HCT116 (cell line): ENCODE data around the gene SLIT1. TPM values are rescaled to one million over a fixed set of nuclear protein-coding genes. Genes with fewer than 3 reads are reported as not detected.

Experiments used
- ATAC-seq: fragments of 200-7000 bp; cut with Tn5 transposase; 2 replicates; pipeline ENCODE4 v1.9.1; 2020; ENCODE audit warnings: mild to moderate bottlenecking, moderate library complexity
- Bru-seq: library from RNA; stranded (reverse); fragments of 400-500 nt; gene quantifications from one replicate; lab custom pipeline; 2021; lab: Mats Ljungman, UMichigan
- BruChase-seq, 2 experiments: library from RNA; stranded (reverse); fragments of 400-500 nt; gene quantifications; one replicate each; lab custom pipeline; 2021; lab: Mats Ljungman, UMichigan
- BruUV-seq: library from RNA; stranded (reverse); fragments of 400-500 nt; replicated peaks from 2 replicates; lab custom pipeline; 2021; lab: Mats Ljungman, UMichigan
- CTCF ChIA-PET: fragments of 300-600 bp; sonication (Branson Sonifier 250); formaldehyde crosslinking; loops from one replicate; lab custom pipeline; 2021; ENCODE audit warnings: antibody characterized with exemption; lab: Charles Lee
- POLR2A ChIA-PET: fragments of 300-600, 350-600 bp; sonication (Branson Sonifier 250); formaldehyde crosslinking; loops from one replicate; lab custom pipeline; 2021; ENCODE audit warnings: antibody characterized with exemption; lab: Charles Lee
- RAD21 ChIA-PET, 2 experiments: fragments of 300-600 bp; sonication (Branson Sonifier 250); formaldehyde crosslinking; loops; one replicate each; lab custom pipeline; 2023; ENCODE audit warnings: low total read pairs in 2 of 2; ENCODE audit not compliant: uncharacterized antibody in 2 of 2, unreplicated experiment in 2 of 2, low non-redundant PET in 1 of 2; lab: Charles Lee
- DNase-seq: peaks from one replicate; pipeline ENCODE4 v3.0.0-alpha.2; 2010; ENCODE audit warnings: low read depth, low spot score
- H2AFZ ChIP-seq: fragments of 200-600 bp; shearing (Covaris generic), sonication (generic); 2 replicates; pipeline ENCODE4 v1.6.1; 2017; ENCODE audit warnings: low read depth, mixed run types, mixed read lengths, antibody characterized with exemption, low read length; ENCODE audit not compliant: poor library complexity, severe bottlenecking
- H3K27ac ChIP-seq: 2 replicates; pipeline ENCODE4 v1.5.1; 2012; ENCODE audit warnings: low read depth, low read length
- H3K27me3 ChIP-seq: fragments of 200-600 bp; sonication (generic); 2 replicates; pipeline ENCODE4 v1.6.1; 2016; ENCODE audit warnings: mixed run types, low read length, mixed read lengths; ENCODE audit not compliant: insufficient read depth
- H3K36me3 ChIP-seq, 2 experiments: fragments of 200-500 bp in 1 of 2; fragments of 200-600 bp in 1 of 2; sonication (Bioruptor generic) in 1 of 2; sonication (generic) in 1 of 2; 2 replicates each; pipeline versions ENCODE4 v1.5.1 to v1.6.1; 2014 to 2016; ENCODE audit warnings: low read length in 2 of 2, inconsistent platforms in 1 of 2, mixed read lengths in 1 of 2, mixed run types in 1 of 2; ENCODE audit not compliant: insufficient read depth in 2 of 2, control insufficient read depth in 1 of 2
- H3K4me1 ChIP-seq, 2 experiments: fragments of 200-600 bp in 1 of 2; sonication (generic) in 1 of 2; 2 replicates each; pipeline versions ENCODE4 v1.5.1 to v1.6.1; 2012 to 2017; ENCODE audit warnings: low read length in 2 of 2, inconsistent platforms in 1 of 2, mild to moderate bottlenecking in 1 of 2, mixed read lengths in 1 of 2, mixed run types in 1 of 2, moderate library complexity in 1 of 2; ENCODE audit not compliant: insufficient read depth in 2 of 2, control insufficient read depth in 1 of 2
- H3K4me2 ChIP-seq: fragments of 200-600 bp; sonication (generic); 2 replicates; pipeline ENCODE4 v1.6.1; 2017; ENCODE audit warnings: mixed run types, low read length, mixed read lengths
- H3K4me3 ChIP-seq, 2 experiments: fragments of 200-600 bp in 1 of 2; sonication (generic) in 1 of 2; replicated peaks in 1 of 2; 2 replicates each; pipeline ENCODE4 v1.5.1; 2011 to 2016; ENCODE audit warnings: low read length in 2 of 2, control low read depth in 1 of 2, low read depth in 1 of 2, mild to moderate bottlenecking in 1 of 2, mixed read lengths in 1 of 2, mixed run types in 1 of 2
- H3K79me2 ChIP-seq: fragments of 200-600 bp; sonication (generic); 2 replicates; pipeline ENCODE4 v1.6.1; 2017; ENCODE audit warnings: mild to moderate bottlenecking, mixed run types, low read length, moderate library complexity, mixed read lengths; ENCODE audit not compliant: insufficient read depth
- H3K9ac ChIP-seq: fragments of 200-600 bp; sonication (generic); 2 replicates; pipeline ENCODE4 v1.6.1; 2016; ENCODE audit warnings: low read length, mixed read lengths
- H3K9me2 ChIP-seq: fragments of 200-600 bp; sonication (generic), shearing (Covaris generic); 2 replicates; pipeline ENCODE4 v1.6.1; 2017; ENCODE audit warnings: mixed run types, mild to moderate bottlenecking, moderate library complexity; ENCODE audit not compliant: insufficient read depth
- H3K9me3 ChIP-seq, 2 experiments: fragments of 200-500 bp in 1 of 2; fragments of 200-600 bp in 1 of 2; sonication (Bioruptor generic) in 1 of 2; sonication (generic) in 1 of 2; 2 replicates each; pipeline ENCODE4 v1.6.1; 2014 to 2017; ENCODE audit warnings: low read length in 2 of 2, mixed read lengths in 2 of 2, inconsistent platforms in 1 of 2, low read depth in 1 of 2, mild to moderate bottlenecking in 1 of 2, mixed run types in 1 of 2, moderate library complexity in 1 of 2; ENCODE audit not compliant: control insufficient read depth in 1 of 2, insufficient read depth in 1 of 2
- H4K20me1 ChIP-seq: fragments of 200-600 bp; sonication (generic), shearing (Covaris generic); 2 replicates; pipeline ENCODE4 v1.6.1; 2017; ENCODE audit warnings: mixed run types, mild to moderate bottlenecking, moderate library complexity; ENCODE audit not compliant: insufficient read depth
- CBX3 ChIP-seq: IDR thresholded peaks from 2 replicates; pipeline ENCODE4 v1.6.1; 2012; ENCODE audit warnings: low read depth
- CEBPB ChIP-seq: IDR thresholded peaks from 2 replicates; pipeline ENCODE4 v1.6.1; 2012; ENCODE audit warnings: low read depth
- EGR1 ChIP-seq: IDR thresholded peaks from 2 replicates; pipeline ENCODE4 v1.6.1; 2012; ENCODE audit warnings: low read depth
- ELF1 ChIP-seq: IDR thresholded peaks from 2 replicates; pipeline ENCODE4 v1.6.1; 2012; ENCODE audit warnings: low read depth, borderline replicate concordance
- EZH2 ChIP-seq: fragments of 200-600 bp; sonication (generic); IDR thresholded peaks from 2 replicates; pipeline ENCODE4 v1.6.1; 2017; ENCODE audit warnings: antibody characterized with exemption, mixed run types
- EZH2phosphoT487 ChIP-seq: fragments of 200-600 bp; IDR thresholded peaks from 2 replicates; pipeline ENCODE4 v1.6.1; 2018; ENCODE audit warnings: antibody characterized with exemption, borderline replicate concordance
- FOSL1 ChIP-seq: IDR thresholded peaks from 2 replicates; pipeline ENCODE4 v1.6.1; 2012; ENCODE audit warnings: low read depth
- POLR2AphosphoS5 ChIP-seq: IDR thresholded peaks from 2 replicates; pipeline ENCODE4 v1.6.1; 2011; ENCODE audit warnings: mild to moderate bottlenecking, low read depth, low read length, moderate library complexity
- SP1 ChIP-seq: IDR thresholded peaks from 2 replicates; pipeline ENCODE4 v1.6.1; 2012; ENCODE audit warnings: low read depth
- SRF ChIP-seq: IDR thresholded peaks from 2 replicates; pipeline ENCODE4 v1.6.1; 2012; ENCODE audit warnings: low read depth
- TCF7L2 ChIP-seq: IDR thresholded peaks from 2 replicates; pipeline ENCODE4 v1.7.0; 2011; ENCODE audit warnings: borderline replicate concordance, inconsistent platforms; ENCODE audit not compliant: insufficient read depth, insufficient read length; ENCODE audit errors: extremely low read depth
- YY1 ChIP-seq: IDR thresholded peaks from 2 replicates; pipeline ENCODE4 v1.6.1; 2011; ENCODE audit warnings: low read length, low read depth, moderate library complexity, mild to moderate bottlenecking; ENCODE audit not compliant: insufficient replicate concordance; ENCODE audit errors: extremely low read depth
- ZFX ChIP-seq: fragments of 450-650 bp; IDR thresholded peaks from 2 replicates; pipeline ENCODE4 v1.6.1; 2017
- ZNF274 ChIP-seq: fragments of 200-500 bp; sonication (Bioruptor generic); IDR thresholded peaks from 2 replicates; pipeline ENCODE4 v1.6.1; 2014; ENCODE audit warnings: mild to moderate bottlenecking, low read depth, low read length, inconsistent platforms
- intact Hi-C: fragments of 100-400 bp; cut with micrococcal nuclease; formaldehyde crosslinking; loops from 2 replicates; pipeline ENCODE4 v1.10.0; 2022
- long read RNA-seq: library from polyadenylated mRNA; unstranded; transcript quantifications from one replicate; pipeline ENCODE4 v2.0.0, GENCODE V29; 2021; ENCODE audit not compliant: unreplicated experiment
- polyA plus RNA-seq: library from polyadenylated mRNA; unstranded; fragments of >200 nt; gene quantifications from 2 replicates; pipeline ENCODE4 v1.2.1, GENCODE V29; 2012; ENCODE audit warnings: missing spikeins
- total RNA-seq: library from RNA; stranded (reverse); gene quantifications from one replicate; pipeline ENCODE4 v1.2.1, GENCODE V29; 2021; ENCODE audit not compliant: unreplicated experiment
- TF ChIP-seq, protein P1 (sequence below): IDR thresholded peaks from 2 replicates; pipeline ENCODE4 v1.6.1; 2011; ENCODE audit warnings: mild to moderate bottlenecking, low read length, moderate library complexity; ENCODE audit not compliant: insufficient replicate concordance; ENCODE audit errors: extremely low read depth
- TF ChIP-seq, protein P2 (sequence below): IDR thresholded peaks from 2 replicates; pipeline ENCODE4 v1.6.1; 2012; ENCODE audit warnings: low read depth
- TF ChIP-seq, protein P3 (sequence below), 3 experiments: fragments of 200-600 bp in 1 of 3; sonication (generic) in 1 of 3; IDR thresholded peaks in 2 of 3; conservative IDR thresholded peaks in 1 of 3; 2 replicates each; pipeline ENCODE4 v1.5.1; 2012 to 2017; ENCODE audit warnings: low read depth in 2 of 3, low read length in 2 of 3, antibody characterized with exemption in 1 of 3, borderline replicate concordance in 1 of 3, control low read depth in 1 of 3, mild to moderate bottlenecking in 1 of 3, mixed read lengths in 1 of 3, mixed run types in 1 of 3, moderate library complexity in 1 of 3; ENCODE audit not compliant: insufficient read depth in 1 of 3
- TF ChIP-seq, protein P4 (sequence below): IDR thresholded peaks from 2 replicates; pipeline ENCODE4 v1.6.1; 2012

SLIT1 gene
- total RNA-seq (0.42 TPM), Bru-seq, nascent RNA (percentile 21 among the genes with signal in this experiment), BruChase-seq, experiment 1, labeled RNA remaining after a 6-hour chase (percentile 21 among the genes with signal in this experiment), BruChase-seq, experiment 2, labeled RNA remaining after a 2-hour chase (percentile 26 among the genes with signal in this experiment)
- polyA plus RNA-seq, result 0.16 and 0.20 TPM in 2 replicates
- long read RNA-seq, partial matches to known transcripts, result 0 of 1 reads
- long read RNA-seq, other reads (novel, unspliced or antisense), result 1 of 1 reads

DNA sequence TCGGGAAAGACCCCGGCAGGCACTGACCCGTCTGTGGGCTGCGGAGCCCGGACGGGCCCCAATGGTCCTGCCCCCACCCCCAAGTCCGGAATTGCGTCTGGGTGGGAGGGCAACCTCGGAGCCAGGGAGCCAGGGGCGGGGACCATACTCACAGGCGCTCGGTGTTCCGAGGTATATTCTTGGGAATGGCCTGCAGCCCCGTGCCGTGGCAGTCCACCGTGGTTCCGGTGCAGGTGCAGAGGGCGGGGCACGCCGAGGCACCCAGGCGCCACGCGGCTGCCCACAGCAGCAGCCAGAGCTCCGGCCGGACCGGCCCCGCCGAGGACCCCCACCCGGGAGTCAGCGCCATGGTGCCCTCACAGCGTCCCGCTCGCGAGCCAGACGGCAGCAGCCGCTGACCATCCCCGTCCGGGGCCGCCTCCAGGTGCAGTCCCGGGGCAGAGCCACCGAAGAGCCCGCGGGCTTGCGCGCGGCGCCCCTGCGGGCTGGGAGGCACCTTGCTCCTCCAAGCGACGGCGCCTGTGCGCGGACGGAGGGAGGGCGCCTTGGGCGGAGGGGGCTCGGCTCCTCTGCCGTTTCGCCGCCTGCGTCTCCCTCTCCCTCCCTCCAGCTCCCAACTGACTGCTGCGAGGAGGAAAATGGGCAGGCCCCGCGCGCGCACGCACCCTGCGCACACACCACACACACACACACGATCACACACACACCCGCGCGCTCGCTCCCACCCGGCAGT is at the start of gene SLIT1:
Gene SLIT1, minus strand, starts transcription at position 634 of the 733 bp plus-strand sequence. Its CDS starts 285 bp downstream, at position 349.
- intact Hi-C loops, result no loop called here
- no peaks in the 10 kb centered on the region for H3K9me2 ChIP-seq
- H3K27me3 ChIP-seq, result 0 out of 2 replicates have a peak, but pooled peaks cover 4% of the 10 kb centered on the region
- no peaks in the 10 kb centered on the region for H3K79me2 ChIP-seq
- ChIA-PET RAD21 (no interaction called here), CTCF (no interaction called here), POLR2A (no interaction called here)
- no TSS peak for BruUV-seq
- H3K9ac ChIP-seq, result no peak within 1 kb of the TSS
- no peak within 1 kb of the TSS for H3K4me3 ChIP-seq
- DNase-seq, result no peak
- H3K36me3 ChIP-seq, result no peaks in the 10 kb centered on the region
- H3K4me2 ChIP-seq, result no peak within 1 kb of the TSS
- ATAC-seq, result no peak
- H4K20me1 ChIP-seq, result no peaks in the 10 kb centered on the region
- no peaks in the 10 kb centered on the region for H3K9me3 ChIP-seq
- H3K27ac ChIP-seq, result no peak within 1 kb of the TSS
- no peaks in the 10 kb centered on the region for H3K4me1 ChIP-seq
- H2AFZ ChIP-seq, result no peak within 1 kb of the TSS
- TF ChIP-seq CBX3 (no peak), ZFX (no peak), ZNF274 (no peak), FOSL1 (no peak), SP1 (no peak), POLR2AphosphoS5 (no peak), CEBPB (no peak), YY1 (no peak), ELF1 (no peak), EZH2 (no peak), EGR1 (no peak), TCF7L2 (no peak), SRF (no peak), EZH2phosphoT487 (no peak)
- TF ChIP-seq, protein P1, sequence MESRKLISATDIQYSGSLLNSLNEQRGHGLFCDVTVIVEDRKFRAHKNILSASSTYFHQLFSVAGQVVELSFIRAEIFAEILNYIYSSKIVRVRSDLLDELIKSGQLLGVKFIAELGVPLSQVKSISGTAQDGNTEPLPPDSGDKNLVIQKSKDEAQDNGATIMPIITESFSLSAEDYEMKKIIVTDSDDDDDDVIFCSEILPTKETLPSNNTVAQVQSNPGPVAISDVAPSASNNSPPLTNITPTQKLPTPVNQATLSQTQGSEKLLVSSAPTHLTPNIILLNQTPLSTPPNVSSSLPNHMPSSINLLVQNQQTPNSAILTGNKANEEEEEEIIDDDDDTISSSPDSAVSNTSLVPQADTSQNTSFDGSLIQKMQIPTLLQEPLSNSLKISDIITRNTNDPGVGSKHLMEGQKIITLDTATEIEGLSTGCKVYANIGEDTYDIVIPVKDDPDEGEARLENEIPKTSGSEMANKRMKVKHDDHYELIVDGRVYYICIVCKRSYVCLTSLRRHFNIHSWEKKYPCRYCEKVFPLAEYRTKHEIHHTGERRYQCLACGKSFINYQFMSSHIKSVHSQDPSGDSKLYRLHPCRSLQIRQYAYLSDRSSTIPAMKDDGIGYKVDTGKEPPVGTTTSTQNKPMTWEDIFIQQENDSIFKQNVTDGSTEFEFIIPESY, result no peak
- TF ChIP-seq, protein P2, sequence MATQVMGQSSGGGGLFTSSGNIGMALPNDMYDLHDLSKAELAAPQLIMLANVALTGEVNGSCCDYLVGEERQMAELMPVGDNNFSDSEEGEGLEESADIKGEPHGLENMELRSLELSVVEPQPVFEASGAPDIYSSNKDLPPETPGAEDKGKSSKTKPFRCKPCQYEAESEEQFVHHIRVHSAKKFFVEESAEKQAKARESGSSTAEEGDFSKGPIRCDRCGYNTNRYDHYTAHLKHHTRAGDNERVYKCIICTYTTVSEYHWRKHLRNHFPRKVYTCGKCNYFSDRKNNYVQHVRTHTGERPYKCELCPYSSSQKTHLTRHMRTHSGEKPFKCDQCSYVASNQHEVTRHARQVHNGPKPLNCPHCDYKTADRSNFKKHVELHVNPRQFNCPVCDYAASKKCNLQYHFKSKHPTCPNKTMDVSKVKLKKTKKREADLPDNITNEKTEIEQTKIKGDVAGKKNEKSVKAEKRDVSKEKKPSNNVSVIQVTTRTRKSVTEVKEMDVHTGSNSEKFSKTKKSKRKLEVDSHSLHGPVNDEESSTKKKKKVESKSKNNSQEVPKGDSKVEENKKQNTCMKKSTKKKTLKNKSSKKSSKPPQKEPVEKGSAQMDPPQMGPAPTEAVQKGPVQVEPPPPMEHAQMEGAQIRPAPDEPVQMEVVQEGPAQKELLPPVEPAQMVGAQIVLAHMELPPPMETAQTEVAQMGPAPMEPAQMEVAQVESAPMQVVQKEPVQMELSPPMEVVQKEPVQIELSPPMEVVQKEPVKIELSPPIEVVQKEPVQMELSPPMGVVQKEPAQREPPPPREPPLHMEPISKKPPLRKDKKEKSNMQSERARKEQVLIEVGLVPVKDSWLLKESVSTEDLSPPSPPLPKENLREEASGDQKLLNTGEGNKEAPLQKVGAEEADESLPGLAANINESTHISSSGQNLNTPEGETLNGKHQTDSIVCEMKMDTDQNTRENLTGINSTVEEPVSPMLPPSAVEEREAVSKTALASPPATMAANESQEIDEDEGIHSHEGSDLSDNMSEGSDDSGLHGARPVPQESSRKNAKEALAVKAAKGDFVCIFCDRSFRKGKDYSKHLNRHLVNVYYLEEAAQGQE, result no peak
- TF ChIP-seq, protein P3, sequence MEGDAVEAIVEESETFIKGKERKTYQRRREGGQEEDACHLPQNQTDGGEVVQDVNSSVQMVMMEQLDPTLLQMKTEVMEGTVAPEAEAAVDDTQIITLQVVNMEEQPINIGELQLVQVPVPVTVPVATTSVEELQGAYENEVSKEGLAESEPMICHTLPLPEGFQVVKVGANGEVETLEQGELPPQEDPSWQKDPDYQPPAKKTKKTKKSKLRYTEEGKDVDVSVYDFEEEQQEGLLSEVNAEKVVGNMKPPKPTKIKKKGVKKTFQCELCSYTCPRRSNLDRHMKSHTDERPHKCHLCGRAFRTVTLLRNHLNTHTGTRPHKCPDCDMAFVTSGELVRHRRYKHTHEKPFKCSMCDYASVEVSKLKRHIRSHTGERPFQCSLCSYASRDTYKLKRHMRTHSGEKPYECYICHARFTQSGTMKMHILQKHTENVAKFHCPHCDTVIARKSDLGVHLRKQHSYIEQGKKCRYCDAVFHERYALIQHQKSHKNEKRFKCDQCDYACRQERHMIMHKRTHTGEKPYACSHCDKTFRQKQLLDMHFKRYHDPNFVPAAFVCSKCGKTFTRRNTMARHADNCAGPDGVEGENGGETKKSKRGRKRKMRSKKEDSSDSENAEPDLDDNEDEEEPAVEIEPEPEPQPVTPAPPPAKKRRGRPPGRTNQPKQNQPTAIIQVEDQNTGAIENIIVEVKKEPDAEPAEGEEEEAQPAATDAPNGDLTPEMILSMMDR (IDR thresholded peaks at IDR 0.05 in 2 of 3, conservative IDR thresholded peaks at IDR 0.05 in 1 of 3; ENCODE audit: borderline replicate concordance in 1 of 3, insufficient read depth in 1 of 3, low read depth in 2 of 3, low read length in 2 of 3), result no peak
- TF ChIP-seq, protein P4, sequence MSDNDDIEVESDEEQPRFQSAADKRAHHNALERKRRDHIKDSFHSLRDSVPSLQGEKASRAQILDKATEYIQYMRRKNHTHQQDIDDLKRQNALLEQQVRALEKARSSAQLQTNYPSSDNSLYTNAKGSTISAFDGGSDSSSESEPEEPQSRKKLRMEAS, result no peak
